Breast epithelium (tissue), 3 donors: ENCODE measurements around the gene MTHFD1.

Experiments used
- CTCF ChIP-seq, 3 donors: fragments of 450-650 bp; IDR thresholded peaks; one replicate each; pipeline ENCODE4 v1.5.1; 2016 to 2017; ENCODE audit warnings: antibody characterized with exemption in 3 of 3, mild to moderate bottlenecking in 3 of 3, moderate library complexity in 3 of 3
- POLR2AphosphoS5 ChIP-seq, 3 donors: sonication (generic); formaldehyde crosslinking; IDR thresholded peaks; one replicate each; pipeline ENCODE4 v1.6.1; 2017; ENCODE audit warnings: antibody characterized with exemption in 3 of 3

- TF ChIP-seq CTCF (IDR thresholded peaks at IDR 0.05) (no peak), POLR2AphosphoS5 (IDR thresholded peaks at IDR 0.05) (no peak)
Measured at GRCh38 chr14:64422005-64422404, 33.9 kb downstream of the MTHFD1 start.
